MG63 (cell line): ENCODE results near the gene SORCS3. TPM values are rescaled to one million over a fixed set of nuclear protein-coding genes. Genes with fewer than 3 reads are reported as not detected.

Source experiments
- DNase-seq: peaks from one replicate; pipeline ENCODE4 v3.0.0-alpha.2; 2020
- H3K27me3 ChIP-seq: fragments of 250-450 bp; sonication (Bioruptor Pico); 2 replicates; pipeline ENCODE4 v1.5.1; 2020; ENCODE audit warnings: mild to moderate bottlenecking, moderate library complexity
- H3K36me3 ChIP-seq: fragments of 250-450 bp; sonication (Bioruptor Pico); 2 replicates; pipeline ENCODE4 v1.5.1; 2020; ENCODE audit warnings: mild to moderate bottlenecking, moderate library complexity
- H3K4me3 ChIP-seq: fragments of 250-450 bp; sonication (Bioruptor Pico); 2 replicates; pipeline ENCODE4 v1.5.1; 2020; ENCODE audit warnings: mild to moderate bottlenecking, moderate library complexity
- H3K9me3 ChIP-seq: fragments of 250-450 bp; sonication (Bioruptor Pico); 2 replicates; pipeline ENCODE4 v1.5.1; 2020; ENCODE audit warnings: mild to moderate bottlenecking, moderate library complexity
- total RNA-seq: library from RNA; depleted of rRNA; stranded (reverse); fragments of >200 nt; shearing (Covaris generic); gene quantifications from 2 replicates; pipeline ENCODE4 v1.2.3, GENCODE V29; 2014; ENCODE audit warnings: low replicate concordance

SORCS3 gene
- total RNA-seq, 1 experiment from 2014 or later = not detected

DNA sequence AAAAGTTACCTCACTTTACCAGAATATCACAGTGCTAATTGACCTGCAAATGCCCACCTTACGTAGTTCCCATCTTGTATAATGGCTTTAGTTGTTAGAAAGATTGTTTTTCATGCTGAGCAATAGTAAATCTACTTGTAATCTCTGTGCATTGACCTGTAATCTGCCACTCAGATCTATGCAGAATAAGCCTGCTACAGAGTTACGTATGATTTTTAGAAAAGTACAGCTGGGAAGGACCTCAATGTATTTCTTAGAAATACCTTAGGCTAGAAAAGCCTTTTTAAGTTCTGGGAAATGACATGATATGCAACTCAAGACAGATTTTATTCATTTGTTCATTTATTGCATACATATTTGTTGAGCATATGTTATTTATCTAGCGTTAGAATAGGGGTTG lies 530.9 kb downstream of the SORCS3 start:
- H3K27me3 ChIP-seq = no peaks in the 10 kb centered on the region

DNA sequence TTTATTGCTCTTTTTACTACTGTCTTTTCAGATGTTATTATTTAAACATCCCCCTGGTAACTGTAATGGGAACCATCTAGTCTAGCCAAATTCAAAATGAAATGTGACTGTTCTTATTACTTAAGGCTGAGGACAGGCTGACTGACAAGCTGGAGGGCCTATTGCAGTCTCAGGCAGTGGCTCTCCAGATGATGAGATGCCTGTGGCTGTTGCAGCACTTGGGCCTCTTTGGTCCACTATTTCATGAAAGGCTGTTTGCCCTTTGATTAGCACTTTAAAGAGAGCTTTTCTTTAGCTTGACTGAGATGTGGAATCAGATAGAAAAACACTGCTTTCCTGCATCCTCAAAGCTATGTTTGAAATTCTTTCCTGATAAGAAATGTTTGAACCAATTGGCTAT lies 540.5 kb downstream of the SORCS3 start:
- Histone ChIP-seq H3K27me3 (no peaks in the 10 kb centered on the region), H3K9me3 (no peaks in the 10 kb centered on the region), H3K4me3 (no peak overlapping the region), H3K36me3 (no peaks in the 10 kb centered on the region)
- DNase-seq = no peak

More for the DNA sequence above, 530.9 kb downstream of the SORCS3 start:
- no peak overlapping the region for H3K4me3 ChIP-seq
- no peaks in the 10 kb centered on the region for H3K9me3 ChIP-seq
- H3K36me3 ChIP-seq = no peaks in the 10 kb centered on the region
- DNase-seq = no peak

DNA sequence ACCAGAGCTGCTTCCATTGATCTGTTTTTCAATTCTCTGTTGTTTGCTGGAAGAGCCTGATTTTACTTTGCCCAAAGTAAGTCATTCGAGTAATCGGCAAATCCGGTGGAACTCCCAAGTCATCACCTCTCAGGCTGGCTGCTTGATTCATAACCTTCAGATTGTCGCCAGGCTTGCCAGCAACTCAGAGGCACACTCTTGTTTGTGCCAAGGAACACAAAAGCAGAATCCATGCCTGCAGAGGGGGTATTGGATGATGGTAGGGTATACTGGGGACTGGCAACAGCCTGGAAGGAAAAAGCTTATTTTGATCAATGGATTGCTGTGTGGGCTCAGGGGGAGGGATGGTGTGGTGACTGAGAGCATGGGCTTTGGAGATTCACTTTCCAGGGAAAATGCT lies 542.4 kb downstream of the SORCS3 start:
- Histone ChIP-seq H3K9me3 (no peaks in the 10 kb centered on the region), H3K36me3 (no peaks in the 10 kb centered on the region), H3K4me3 (no peak overlapping the region), H3K27me3 (no peaks in the 10 kb centered on the region)
- no peak for DNase-seq

DNA sequence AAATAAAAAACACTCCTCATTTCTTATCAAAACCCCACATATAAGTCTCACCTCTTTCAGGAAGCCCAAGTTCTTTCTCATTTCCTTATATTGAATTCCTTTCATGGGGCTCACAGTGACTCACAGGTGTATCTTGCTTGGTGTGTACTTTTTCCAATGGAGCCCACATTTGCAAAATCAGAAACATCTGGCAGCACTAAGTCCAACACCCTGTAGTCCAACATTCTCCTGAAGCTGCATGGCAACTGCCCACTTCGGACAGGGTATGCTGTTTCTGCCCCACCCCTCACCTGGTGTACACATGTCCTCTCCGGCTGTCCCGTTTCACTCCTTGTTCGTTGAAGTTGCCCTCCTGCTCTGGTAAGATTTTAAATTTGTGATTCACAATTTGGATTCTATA lies 544.1 kb downstream of the SORCS3 start:
- no peak for DNase-seq

DNA sequence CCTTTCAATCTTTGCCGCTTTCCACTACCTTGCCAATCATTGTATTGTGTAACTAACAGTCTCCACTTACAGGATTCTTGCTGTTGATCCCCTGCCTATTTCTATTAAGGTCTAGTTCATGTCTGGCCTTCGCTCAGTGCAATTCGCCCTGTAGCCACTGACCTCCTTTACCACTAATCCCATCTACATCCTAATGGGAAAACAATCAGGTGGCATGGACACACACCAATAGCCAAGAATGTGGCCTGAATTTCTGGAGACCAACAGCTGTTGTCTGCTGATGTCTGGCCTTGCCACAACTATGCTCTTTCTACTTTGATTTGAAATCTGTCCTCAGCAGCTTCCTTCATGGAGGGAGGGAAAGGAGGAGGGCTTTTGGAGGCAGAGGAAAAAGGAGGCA lies 546.2 kb downstream of the SORCS3 start:
- Histone ChIP-seq H3K9me3 (no peaks in the 10 kb centered on the region), H3K36me3 (no peaks in the 10 kb centered on the region), H3K4me3 (no peak overlapping the region), H3K27me3 (no peaks in the 10 kb centered on the region)
- DNase-seq = no peak

More for the DNA sequence above, 544.1 kb downstream of the SORCS3 start:
- Histone ChIP-seq H3K9me3 (no peaks in the 10 kb centered on the region), H3K36me3 (no peaks in the 10 kb centered on the region), H3K27me3 (no peaks in the 10 kb centered on the region), H3K4me3 (no peak overlapping the region)

DNA sequence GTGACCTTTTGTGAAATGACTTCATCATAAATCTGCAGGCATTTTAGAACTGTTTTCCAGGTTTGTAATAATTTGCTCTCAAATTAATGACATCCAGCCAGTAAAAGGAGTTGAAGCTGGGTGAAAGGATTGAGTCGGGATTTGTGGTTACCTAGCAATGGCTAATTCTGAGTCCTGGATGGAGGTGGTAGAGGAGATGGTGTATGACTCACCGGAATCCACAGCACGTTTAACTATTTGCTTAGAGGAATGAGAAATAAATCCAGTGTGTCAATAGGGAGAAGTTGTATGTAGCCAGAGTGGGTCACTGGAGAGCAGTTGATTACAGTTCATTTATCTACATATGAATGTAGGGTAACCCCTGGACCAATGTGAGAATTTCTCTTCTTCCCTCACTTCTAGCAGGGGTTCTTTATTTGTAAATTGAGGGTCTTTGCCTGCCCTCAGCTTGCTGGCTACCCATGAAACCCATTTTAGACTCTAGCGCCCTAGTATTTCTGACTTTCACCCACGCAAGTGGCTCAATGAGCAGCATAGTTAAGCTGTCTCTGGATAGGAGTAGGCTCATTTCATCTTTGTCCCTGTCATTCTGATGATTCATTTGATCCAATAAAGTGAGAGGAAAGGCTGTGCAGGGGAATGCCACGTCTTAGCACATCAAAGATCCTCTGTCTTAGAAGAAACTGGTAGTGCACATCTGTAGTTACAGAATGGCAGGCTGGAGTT lies 547.8 kb downstream of the SORCS3 start:
- H3K9me3 ChIP-seq = no peaks in the 10 kb centered on the region
- no peak for DNase-seq
- H3K27me3 ChIP-seq = no peaks in the 10 kb centered on the region
- H3K4me3 ChIP-seq = no peak overlapping the region
- H3K36me3 ChIP-seq = no peaks in the 10 kb centered on the region

DNA sequence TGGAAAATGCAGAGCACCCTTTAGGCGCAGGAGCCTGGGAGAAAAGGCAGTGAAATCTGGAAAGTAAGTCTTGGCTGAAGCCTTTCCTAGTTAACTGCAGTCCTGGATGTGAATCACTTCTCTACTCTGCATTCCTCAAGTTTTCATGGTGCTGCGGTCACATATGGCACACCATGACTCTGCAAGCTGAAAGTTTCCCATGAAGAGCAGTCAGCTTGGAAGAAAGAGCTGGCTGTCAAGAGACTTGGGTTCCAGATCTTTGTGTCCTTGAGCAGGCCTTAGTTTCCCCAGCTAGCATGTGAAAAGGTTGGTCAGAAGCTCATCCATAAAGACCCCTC lies 548.3 kb downstream of the SORCS3 start:
- Histone ChIP-seq H3K4me3 (no peak overlapping the region), H3K27me3 (no peaks in the 10 kb centered on the region), H3K36me3 (no peaks in the 10 kb centered on the region), H3K9me3 (no peaks in the 10 kb centered on the region)
- DNase-seq = no peak

DNA sequence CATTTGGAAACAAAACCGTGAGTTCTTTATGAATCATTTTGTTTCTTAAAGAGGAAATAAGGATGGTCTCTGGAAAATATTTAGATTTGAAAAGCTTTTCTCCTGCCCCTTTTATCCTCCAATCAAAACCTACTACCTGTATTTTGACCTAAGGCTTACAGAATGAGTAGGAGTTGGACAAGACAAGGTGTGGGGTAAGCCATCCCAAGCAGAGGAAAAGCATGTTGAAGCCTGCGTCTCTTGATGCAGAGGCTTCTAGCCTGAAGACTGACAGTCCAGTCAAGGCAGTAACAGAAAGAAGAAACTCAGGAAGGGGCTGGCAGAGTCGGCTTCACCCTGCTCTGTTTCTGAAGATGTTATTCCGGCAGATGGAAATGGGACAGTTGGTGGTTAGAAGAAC lies 551.1 kb downstream of the SORCS3 start:
- H3K27me3 ChIP-seq = no peaks in the 10 kb centered on the region
- no peak for DNase-seq
- H3K9me3 ChIP-seq = no peaks in the 10 kb centered on the region
- H3K36me3 ChIP-seq = no peaks in the 10 kb centered on the region
- H3K4me3 ChIP-seq = no peak overlapping the region

DNA sequence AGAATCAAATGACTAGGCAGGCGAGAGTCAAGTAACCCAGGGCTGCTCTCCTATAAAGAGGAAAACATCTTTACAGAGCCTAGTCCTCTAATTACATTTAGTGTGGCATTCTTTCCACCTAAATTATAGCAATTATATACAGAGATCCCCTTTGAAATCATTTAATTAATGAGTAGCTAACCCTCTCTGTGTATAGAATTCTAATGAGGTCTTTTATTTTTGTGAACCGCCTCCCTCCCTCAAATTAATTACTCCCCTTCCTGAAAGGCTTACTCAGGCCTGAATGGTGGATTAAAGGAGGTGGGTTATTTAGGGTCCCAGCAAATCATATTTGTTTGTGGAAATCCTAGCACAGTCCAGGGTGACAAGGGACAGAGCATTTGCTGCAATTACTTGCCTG lies 551.8 kb downstream of the SORCS3 start:
- DNase-seq = no peak
- Histone ChIP-seq H3K9me3 (no peaks in the 10 kb centered on the region), H3K27me3 (no peaks in the 10 kb centered on the region)

DNA sequence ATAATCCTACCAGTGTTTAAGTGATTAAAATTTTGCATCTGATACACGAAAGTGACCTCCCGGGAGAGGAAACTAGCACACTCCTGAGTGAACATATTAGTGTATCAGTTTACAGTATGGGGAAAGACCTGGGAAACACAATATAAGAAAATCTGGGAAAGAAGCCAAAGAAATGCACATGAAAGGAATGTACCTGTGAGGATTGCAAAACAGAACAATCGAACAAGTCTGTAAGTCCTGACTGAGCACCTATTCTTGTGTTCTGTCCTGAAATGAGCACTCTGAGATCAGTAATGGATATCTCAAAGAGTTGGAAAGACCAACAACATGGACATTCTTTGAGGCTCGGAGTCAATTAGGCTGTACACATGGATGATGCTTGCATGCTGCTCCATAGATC lies 554.7 kb downstream of the SORCS3 start:
- Histone ChIP-seq H3K9me3 (no peaks in the 10 kb centered on the region), H3K27me3 (no peaks in the 10 kb centered on the region), H3K36me3 (no peaks in the 10 kb centered on the region), H3K4me3 (no peak overlapping the region)
- DNase-seq = no peak

More for the DNA sequence above, 551.8 kb downstream of the SORCS3 start:
- H3K4me3 ChIP-seq = no peak overlapping the region
- H3K36me3 ChIP-seq = no peaks in the 10 kb centered on the region

DNA sequence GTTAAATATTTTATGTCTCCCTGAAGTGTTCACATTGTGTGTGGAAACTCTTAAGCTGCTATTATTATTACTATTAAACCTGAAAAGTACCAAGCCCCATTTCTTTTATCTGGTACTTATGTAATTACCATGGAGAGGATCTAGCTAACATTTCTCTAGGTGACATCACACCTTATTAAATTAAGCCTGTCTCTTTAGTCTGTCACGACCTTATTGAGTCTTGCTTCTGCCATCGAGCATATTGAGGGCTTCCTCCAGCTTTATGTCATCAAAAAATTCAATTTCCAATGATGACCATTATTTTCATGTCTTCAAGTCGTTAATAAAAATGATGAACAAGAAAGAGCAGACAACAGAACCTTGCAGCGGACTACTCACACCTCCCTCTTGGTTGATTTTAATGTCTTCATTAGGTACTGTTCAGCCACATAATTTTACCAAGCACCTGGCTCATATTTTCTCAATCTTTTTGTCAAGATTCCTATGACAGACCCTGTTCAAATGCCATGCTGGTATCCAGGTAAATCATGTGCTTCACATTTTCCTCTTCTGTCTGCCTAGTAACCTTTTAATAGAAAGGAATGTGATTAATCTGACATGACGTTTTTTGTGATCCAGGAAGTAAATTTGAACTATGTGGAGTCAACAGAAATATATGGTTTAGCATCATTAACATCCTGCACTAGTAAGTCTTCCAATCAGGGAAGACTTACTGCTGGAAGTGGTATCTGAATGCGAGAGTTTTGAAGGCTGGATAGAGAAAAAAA lies 556.7 kb downstream of the SORCS3 start:
- no peaks in the 10 kb centered on the region for H3K27me3 ChIP-seq
- no peak overlapping the region for H3K4me3 ChIP-seq
- no peaks in the 10 kb centered on the region for H3K9me3 ChIP-seq
- no peak for DNase-seq
- H3K36me3 ChIP-seq = no peaks in the 10 kb centered on the region

DNA sequence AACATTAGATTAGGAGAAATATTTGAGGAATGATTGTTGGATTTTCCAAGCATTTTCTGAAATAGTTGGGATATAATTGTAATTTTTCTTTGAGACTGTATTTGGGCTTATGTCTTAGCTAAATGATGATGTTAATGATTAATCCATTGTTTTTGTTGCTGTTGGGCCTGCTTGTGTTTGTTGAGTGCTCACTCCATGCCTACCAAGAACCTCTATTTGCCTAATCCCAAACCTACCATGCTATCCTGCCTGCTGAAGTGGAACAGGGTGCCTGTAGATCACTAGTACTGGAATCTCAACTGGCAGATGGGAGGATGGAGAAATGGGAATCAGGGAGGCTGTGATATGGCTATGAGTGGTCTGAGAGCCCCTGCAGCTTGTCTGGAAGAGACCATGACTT lies 565.5 kb downstream of the SORCS3 start:
- DNase-seq = no peak
- Histone ChIP-seq H3K27me3 (no peaks in the 10 kb centered on the region), H3K9me3 (no peaks in the 10 kb centered on the region), H3K36me3 (no peaks in the 10 kb centered on the region), H3K4me3 (no peak overlapping the region)

DNA sequence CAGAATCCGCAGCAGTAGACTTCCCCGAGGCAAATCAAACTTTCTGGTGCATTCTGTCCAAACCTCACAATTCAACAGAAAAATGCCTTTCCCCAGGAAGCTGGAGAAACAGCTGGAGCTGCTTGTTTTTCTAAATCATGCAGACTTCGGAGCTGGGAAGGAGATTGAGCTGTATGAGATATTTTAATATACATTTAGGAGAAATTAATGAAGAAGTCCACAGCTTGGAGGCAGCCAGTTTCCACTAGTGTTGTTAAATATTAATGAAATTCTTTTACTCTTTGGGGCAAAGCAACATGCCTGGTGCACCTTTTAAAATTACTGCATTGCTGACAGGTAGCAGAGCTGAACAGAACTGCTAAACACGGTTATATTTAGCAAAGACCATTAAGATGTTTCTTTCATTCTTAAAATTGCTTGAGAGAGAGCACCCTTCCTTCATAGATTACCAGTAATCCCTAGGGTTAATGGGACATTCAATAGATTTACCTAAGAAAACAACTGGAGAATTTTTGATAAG lies 566.4 kb downstream of the SORCS3 start:
- no peak for DNase-seq
- Histone ChIP-seq H3K9me3 (no peaks in the 10 kb centered on the region), H3K36me3 (no peaks in the 10 kb centered on the region), H3K4me3 (no peak overlapping the region), H3K27me3 (no peaks in the 10 kb centered on the region)

DNA sequence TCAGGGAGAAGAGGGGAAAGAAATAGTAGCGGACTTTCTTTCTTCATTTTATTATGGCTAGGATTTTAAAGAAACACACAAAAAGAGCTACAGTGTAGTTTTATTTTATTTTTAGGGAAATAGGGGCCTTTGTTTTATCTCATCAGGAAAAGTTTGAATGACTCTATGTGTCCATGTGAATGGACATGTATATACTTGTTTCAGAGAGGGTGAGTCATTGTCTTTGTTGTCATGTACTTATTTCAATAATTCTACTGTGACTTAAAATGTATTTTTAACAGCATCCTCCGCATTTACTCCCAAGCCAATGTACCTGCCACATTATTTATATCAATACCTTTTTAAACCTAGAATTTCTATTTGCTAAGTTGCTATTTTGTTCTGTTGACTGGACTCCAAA lies 569.5 kb downstream of the SORCS3 start:
- no peaks in the 10 kb centered on the region for H3K27me3 ChIP-seq
- H3K4me3 ChIP-seq = no peak overlapping the region
- no peaks in the 10 kb centered on the region for H3K36me3 ChIP-seq
- DNase-seq = no peak
- no peaks in the 10 kb centered on the region for H3K9me3 ChIP-seq

DNA sequence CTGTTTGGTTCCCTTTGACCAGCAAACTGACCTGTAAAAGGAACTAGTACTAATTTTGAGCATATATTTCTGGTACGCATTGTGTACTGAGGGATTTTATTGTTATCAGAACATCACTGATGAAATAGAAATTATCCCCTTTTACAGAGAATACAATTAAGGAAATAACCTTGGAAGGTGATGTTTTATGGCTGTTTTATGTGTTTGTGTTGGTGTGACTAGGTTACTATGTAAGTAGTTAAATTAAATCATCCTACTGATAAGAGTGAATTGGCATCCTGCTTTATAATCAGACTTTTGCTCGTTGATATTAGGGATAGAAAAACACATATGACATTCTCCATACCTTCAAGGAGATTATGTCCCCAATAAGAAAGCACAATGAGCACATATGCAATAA lies 596.6 kb downstream of the SORCS3 start:
- Histone ChIP-seq H3K4me3 (no peak overlapping the region), H3K27me3 (no peaks in the 10 kb centered on the region), H3K36me3 (no peaks in the 10 kb centered on the region), H3K9me3 (no peaks in the 10 kb centered on the region)
- DNase-seq = no peak

DNA sequence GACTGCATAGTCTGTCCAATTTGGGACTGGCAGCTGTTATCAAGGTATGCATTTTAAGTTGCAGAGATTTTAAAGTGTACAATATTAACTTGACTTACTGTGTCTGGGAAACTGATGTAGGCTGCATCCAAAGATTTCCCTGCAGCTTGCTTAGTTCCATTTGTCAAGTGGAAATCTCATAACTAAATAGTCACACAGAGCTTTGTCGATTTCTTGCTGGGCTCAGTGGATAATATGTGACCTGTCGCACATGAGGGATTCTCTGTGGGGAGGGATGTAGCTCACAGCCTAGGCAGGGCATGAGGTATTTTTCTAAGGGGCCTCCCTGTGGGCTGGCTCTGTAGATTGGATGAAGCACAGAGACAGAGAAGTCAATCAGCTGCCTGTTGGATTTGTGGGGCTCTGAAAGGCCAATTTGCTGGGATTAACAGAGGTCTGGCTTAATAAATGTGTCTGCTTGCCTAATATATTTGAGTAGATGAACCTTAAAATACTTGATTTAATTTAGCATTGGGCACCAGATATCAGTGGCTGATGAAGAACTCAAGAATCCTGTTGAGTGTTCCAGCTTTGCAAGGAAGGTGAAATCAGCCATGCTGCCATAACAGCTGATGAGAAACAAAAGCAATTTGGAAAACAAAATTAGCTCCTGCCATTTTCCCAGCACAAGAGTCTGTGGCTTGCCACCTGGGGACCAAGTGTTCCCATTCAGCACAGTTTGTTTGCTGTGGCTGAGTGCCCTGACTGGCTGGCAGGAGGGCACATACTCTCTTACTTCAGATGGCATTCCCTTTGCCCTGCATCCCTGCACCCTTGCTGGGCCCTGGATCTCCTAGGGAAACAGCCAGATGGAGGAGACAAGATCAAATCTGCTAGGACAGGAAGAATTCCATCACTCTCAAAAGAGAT lies 598.5 kb downstream of the SORCS3 start:
- no peak overlapping the region for H3K4me3 ChIP-seq
- H3K27me3 ChIP-seq = no peaks in the 10 kb centered on the region
- no peaks in the 10 kb centered on the region for H3K36me3 ChIP-seq
- no peaks in the 10 kb centered on the region for H3K9me3 ChIP-seq
- DNase-seq = no peak

DNA sequence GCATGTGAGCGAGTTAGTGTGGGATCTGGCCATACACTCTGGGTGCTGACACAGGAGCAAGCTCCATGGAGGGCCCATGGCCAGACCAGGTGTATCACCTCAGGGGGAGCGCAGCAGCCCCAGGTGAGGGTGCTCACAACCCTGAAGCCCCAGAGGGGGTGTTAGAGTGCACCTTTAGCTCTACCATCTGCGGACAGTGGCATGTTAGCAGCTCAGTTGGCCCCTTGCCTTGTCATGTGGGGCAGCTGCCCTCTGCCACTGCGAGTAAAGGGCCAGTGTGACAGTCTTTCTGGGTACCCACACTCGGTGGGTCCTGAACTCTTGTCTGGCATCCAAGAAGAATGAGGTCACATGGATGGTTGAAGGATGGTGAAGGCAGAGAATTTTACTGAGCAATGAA lies 600.2 kb downstream of the SORCS3 start:
- Histone ChIP-seq H3K27me3 (no peaks in the 10 kb centered on the region), H3K4me3 (no peak overlapping the region), H3K9me3 (no peaks in the 10 kb centered on the region), H3K36me3 (no peaks in the 10 kb centered on the region)
- DNase-seq = no peak
